Glutamatergic neuron (in vitro differentiated cells): Measurements from ENCODE around the gene METRN. TPM values are rescaled to one million over a fixed set of nuclear protein-coding genes. Genes with fewer than 3 reads are reported as not detected.

Experiments used
- DNase-seq: peaks from one replicate; pipeline ENCODE4 v3.0.0; 2022
- H3K27ac Mint-ChIP-seq: one replicate; pipeline ENCODE4 v1.8.0; 2020; ENCODE audit warnings: mild to moderate bottlenecking, mixed read lengths, inconsistent platforms; ENCODE audit not compliant: unreplicated experiment
- H3K27me3 Mint-ChIP-seq: one replicate; pipeline ENCODE4 v1.8.0; 2020; ENCODE audit warnings: mild to moderate bottlenecking, moderate library complexity, mixed read lengths, inconsistent platforms; ENCODE audit not compliant: unreplicated experiment
- H3K36me3 Mint-ChIP-seq: one replicate; pipeline ENCODE4 v1.8.0; 2020; ENCODE audit warnings: mild to moderate bottlenecking, mixed read lengths, inconsistent platforms; ENCODE audit not compliant: unreplicated experiment
- H3K4me1 Mint-ChIP-seq: one replicate; pipeline ENCODE4 v1.8.0; 2020; ENCODE audit warnings: mild to moderate bottlenecking, low read depth, mixed read lengths, inconsistent platforms; ENCODE audit not compliant: unreplicated experiment
- H3K4me3 Mint-ChIP-seq: one replicate; pipeline ENCODE4 v1.8.0; 2020; ENCODE audit warnings: mild to moderate bottlenecking, mixed read lengths, inconsistent platforms; ENCODE audit not compliant: unreplicated experiment
- H3K9me3 Mint-ChIP-seq: one replicate; pipeline ENCODE4 v1.8.0; 2020; ENCODE audit warnings: mild to moderate bottlenecking, moderate library complexity, mixed read lengths, inconsistent platforms; ENCODE audit not compliant: unreplicated experiment
- CTCF ChIP-seq: fragments of 200-600 bp; sonication (generic); IDR thresholded peaks from one replicate; pipeline ENCODE4 v1.5.0; 2021; ENCODE audit not compliant: partially characterized antibody, unreplicated experiment
- total RNA-seq: library from RNA; stranded (reverse); fragmentation: NEBNext Ultra II Directional; extraction: Animal tissue kit (Norgen Biotek cat#: 25700); gene quantifications from one replicate; pipeline ENCODE4 v1.2.1, GENCODE V29; 2021; ENCODE audit not compliant: unreplicated experiment

The METRN gene
- total RNA-seq, 1 donor from 2014 or later: 134 TPM

DNA sequence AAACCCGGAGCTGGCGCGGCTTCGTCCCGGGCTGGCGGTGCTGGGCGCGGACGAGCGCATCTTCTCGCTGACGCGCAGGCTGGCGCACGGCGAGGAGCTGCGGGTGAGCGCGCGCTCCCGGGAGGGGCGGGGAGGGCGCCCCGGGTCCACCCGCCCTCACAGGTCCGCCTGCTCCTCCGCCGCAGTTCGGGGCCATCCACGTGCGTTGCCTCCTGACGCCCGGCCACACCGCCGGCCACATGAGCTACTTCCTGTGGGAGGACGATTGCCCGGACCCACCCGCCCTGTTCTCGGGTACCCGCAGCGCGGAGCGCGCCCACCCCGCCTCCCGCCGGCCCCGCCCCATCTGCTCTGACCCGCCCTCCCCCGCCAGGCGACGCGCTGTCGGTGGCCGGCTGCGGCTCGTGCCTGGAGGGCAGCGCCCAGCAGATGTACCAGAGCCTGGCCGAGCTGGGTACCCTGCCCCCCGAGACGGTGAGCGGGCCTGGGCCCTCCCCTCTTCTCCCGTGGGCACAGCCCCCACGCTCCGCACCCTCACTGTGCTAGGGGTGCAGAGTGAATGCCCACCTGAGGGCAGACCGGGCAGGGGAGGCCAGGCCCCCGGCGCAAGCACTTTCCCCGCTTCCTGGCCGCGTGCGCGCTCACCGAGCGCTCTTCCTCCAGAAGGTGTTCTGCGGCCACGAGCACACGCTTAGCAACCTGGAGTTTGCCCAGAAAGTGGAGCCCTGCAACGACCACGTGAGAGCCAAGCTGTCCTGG lies 13.4 kb downstream of the METRN start:
- Mint-ChIP-seq H3K36me3 (no peaks in the 10 kb centered on the region), H3K27me3 (peaks cover 6% of the 10 kb centered on the region), H3K4me1 (no peaks in the 10 kb centered on the region), H3K4me3 (peak overlapping the region; percentile 59), H3K9me3 (no peaks in the 10 kb centered on the region), H3K27ac (no peak overlapping the region)
- peak; percentile 79 for DNase-seq
- TF ChIP-seq CTCF: no peak

DNA sequence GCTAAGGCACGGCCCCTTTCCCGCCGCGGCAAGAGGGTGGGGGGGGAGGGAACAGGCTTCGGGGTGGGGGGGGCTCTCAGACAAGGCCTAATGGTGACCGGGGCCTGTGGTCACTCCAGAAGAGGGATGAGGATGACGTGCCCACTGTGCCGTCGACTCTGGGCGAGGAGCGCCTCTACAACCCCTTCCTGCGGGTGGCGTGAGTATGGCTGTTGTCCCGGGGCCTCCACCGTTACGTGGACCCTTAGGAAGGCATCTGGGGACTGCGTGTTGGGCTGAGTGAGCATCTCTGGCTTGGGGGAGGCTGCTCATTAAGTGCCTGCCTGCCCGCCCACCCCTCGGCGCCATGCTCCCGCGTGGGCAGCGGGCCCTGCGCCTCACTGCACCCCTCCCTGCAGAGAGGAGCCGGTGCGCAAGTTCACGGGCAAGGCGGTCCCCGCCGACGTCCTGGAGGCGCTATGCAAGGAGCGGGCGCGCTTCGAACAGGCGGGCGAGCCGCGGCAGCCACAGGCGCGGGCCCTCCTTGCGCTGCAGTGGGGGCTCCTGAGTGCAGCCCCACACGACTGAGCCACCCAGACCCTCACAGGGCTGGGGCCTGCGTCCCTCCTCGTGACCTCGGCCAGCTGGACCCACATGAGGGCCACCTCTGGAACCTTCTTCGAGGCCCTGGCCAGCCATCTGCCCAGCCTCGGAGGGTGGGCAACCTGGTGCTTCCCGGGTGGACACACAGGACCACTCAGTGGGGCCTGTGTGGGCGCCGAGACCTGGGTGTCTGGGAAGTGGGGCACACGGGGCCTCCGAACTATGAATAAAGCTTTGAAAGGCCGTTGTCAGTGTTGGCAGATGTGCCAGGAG lies 14.2 kb downstream of the METRN start:
- Mint-ChIP-seq H3K27ac (no peak overlapping the region), H3K27me3 (peaks cover 6% of the 10 kb centered on the region), H3K4me3 (no peak overlapping the region), H3K36me3 (no peaks in the 10 kb centered on the region), H3K9me3 (no peaks in the 10 kb centered on the region), H3K4me1 (no peaks in the 10 kb centered on the region)
- no peak for DNase-seq
- no peak for TF ChIP-seq CTCF

DNA sequence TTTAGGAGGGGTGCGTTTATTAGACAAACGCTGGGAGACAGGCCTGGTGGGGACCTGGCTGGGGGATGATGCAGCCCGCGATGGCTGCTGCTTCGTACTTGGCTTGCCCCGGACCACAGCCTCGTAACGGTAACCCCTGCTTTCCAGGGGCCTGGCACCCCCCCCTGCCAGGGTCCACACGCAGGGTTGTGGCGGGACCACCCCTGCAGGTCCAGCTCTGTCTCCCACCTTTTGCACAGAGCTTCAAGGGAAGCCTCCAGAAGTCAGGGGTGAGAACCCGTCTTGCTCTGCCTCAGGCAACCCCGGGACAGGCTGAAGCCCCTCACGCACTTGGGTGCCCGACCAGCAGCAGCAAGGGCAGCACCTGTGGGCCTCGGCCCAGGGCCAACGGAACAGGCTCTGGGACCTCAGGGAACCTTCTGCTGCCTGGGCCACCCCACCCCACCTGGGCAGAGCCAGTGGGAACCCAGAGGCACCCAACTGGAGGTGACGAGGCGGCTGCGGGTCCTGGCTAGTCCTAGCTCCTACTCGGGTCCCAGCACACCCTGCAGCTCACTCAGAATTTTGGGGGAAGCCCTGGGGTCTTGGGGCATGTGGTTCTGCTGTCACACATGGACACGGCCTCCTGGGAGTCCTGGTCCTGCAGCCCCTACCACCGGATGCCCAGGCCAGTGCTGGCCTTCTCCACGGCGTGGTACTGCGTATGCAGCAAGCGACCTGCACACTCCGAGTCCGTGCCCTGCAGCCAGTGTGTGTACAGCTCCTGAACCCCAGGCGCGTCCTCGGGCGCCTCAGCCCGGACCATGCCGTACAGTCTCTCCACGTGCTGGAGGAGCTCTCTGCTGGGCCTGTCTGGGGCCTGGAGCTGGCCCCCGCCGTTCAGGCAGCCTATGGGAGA lies 15.1 kb downstream of the METRN start:
- peaks cover 9% of the 10 kb centered on the region for H3K27me3 Mint-ChIP-seq

DNA sequence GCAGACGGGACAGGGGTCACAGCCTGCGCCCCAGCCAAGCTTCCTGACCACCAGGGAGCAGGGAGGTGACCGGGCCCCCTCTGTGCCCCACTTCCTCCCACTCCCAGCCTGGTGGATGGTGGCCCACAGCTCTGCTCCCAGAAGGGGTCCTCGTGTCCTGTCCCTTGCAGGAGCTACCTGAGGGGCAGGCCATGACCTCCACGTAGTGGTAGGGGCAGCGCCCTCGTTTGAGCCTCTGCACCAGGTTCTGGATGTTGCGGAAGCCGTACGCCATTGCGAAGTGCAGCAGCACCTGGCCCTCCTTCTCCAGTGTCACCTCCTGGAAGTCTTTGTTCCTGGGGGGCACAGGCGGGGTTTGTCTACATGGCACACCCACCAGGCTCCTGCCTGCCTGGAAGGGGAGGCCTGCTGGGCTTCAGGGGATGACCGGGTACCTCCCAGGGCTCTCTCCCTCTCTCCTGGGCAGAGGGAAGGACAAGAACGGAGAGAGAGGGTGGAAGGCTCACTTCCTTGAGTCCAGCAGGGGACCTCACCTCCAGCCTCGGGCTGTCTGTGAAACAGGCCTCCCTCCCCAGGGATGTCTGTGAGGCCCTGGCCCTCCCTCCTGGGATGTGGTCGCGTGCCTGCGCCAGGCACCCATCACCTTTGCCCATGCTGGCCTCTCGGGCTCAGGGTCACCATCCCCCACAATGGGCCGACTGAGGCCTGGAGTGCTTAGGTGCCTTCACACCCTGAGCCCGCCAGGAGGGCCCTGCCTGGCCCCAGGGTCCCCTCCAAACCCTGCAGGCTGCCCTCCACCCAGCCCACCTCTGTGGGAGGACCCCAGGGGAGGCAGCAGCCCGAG lies 16.0 kb downstream of the METRN start:
- Mint-ChIP-seq H3K4me3 (no peak overlapping the region), H3K27ac (no peak overlapping the region), H3K27me3 (peaks cover 8% of the 10 kb centered on the region)

More for the DNA sequence above, 15.1 kb downstream of the METRN start:
- TF ChIP-seq CTCF: no peak
- Mint-ChIP-seq H3K36me3 (no peaks in the 10 kb centered on the region), H3K4me3 (no peak overlapping the region), H3K9me3 (no peaks in the 10 kb centered on the region), H3K4me1 (no peaks in the 10 kb centered on the region), H3K27ac (no peak overlapping the region)
- DNase-seq: no peak

More for the DNA sequence above, 16.0 kb downstream of the METRN start:
- Mint-ChIP-seq H3K4me1 (no peaks in the 10 kb centered on the region), H3K36me3 (no peaks in the 10 kb centered on the region), H3K9me3 (peaks cover 2% of the 10 kb centered on the region)
- no peak for TF ChIP-seq CTCF
- no peak for DNase-seq
